Omental fat pad (tissue), 4 donors: ENCODE data around the gene RFX1. TPM values are rescaled to one million over a fixed set of nuclear protein-coding genes. Genes with fewer than 3 reads are reported as not detected.

Experiments
- ATAC-seq: fragments of 150-250 bp; one replicate; pipeline ENCODE4 v1.9.1; 2016; ENCODE audit warnings: mild to moderate bottlenecking, moderate library complexity; ENCODE audit not compliant: low FRiP score
- DNase-seq: peaks from one replicate; pipeline ENCODE4 v3.0.0-alpha.2; 2019; ENCODE audit warnings: low spot score
- CTCF ChIP-seq, 3 donors: fragments of 450-650 bp; IDR thresholded peaks; one replicate each; pipeline ENCODE4 v1.5.1; 2016 to 2017; ENCODE audit warnings: antibody characterized with exemption in 3 of 3, mild to moderate bottlenecking in 3 of 3, moderate library complexity in 2 of 3
- total RNA-seq, 4 donors: library from RNA; depleted of rRNA; stranded (reverse); fragments of >200 nt; gene quantifications; one replicate each; pipeline ENCODE4 v1.1.0, GENCODE V29; 2016

The RFX1 gene
- total RNA-seq, 4 donors from 2014 or later, result 2.8 to 7.6 (median 3.2) TPM

DNA sequence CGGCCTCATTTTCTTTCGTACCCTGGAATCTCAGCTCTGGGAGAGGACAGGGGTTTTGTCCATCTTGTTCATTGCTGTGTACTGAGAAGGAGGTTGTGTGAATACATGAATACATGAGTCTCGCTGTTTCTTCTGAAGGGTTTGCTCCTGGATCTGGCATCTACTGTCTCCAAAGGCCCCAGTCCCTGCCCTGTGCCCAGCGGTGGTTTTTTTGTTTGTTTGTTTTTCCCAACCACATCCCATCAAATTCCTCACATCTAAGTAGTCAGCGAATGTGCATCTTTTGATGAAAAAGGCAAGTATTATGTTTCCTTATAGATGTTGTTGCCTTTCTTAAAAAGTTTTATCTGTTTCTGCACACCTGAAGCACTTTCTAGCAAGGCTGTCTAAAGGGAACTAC is 41.3 kb downstream of the RFX1 start:
- ATAC-seq (no peak), DNase-seq (no peak)
- TF ChIP-seq CTCF (IDR thresholded peaks at IDR 0.05), result no peak

- ATAC-seq (no peak), DNase-seq (no peak)
- no peak for TF ChIP-seq CTCF (IDR thresholded peaks at IDR 0.05)
These were observed 42.5 kb downstream of the RFX1 start for GRCh38 chr19:13963603-13964105.

DNA sequence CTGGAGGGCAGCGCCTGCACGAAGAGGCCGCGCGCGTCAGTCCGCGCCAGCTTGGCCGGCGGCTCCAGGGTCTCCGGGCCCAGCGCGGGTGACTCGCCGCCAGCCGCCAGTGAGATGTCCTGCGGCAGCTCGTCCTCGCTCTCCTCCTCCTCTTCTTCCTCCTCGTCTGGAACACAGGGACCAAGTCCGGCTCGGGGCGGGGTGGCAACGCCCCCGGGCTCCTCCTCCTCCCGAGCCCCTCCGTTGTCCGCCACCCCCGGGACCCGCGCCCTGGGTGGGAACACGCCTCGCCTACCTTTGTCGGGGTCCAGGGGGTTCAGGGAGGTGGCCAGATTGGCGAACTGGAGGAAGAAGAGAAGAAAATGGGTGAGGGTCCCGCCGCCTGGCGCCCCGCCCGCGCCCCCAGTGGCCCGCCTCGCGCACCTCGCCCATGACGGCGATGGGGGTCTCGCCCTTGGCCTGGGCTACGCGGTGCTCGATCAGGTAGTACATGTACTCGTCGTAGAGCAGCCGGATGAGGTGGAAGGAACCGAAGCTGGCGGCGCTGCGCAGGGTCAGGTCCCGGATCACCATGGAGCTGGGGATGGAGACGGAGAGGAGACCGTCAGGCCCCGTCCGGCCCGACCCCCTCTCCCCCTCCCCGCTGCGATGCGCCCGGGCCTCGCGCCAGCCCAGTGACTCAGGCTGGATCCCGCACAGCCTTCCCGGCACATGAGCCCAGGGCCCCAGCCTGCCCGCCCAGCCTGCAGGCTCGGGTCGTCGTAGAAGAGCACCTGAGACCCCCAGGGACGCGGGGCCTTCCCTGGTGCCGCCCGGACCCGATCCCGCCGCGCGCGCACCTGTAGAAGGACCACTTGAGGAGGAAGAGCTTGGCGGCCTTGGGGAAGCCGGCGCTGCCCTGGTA is 43.2 kb downstream of the RFX1 start:
- ATAC-seq, result peak; percentile 15
- DNase-seq, result no peak
- no peak for TF ChIP-seq CTCF (IDR thresholded peaks at IDR 0.05)

- no peak for TF ChIP-seq CTCF (IDR thresholded peaks at IDR 0.05)
- DNase-seq (no peak), ATAC-seq (no peak)
These were observed 44.1 kb downstream of the RFX1 start for GRCh38 chr19:13961826-13962698.

- TF ChIP-seq CTCF (IDR thresholded peaks at IDR 0.05), result no peak
- ATAC-seq (no peak), DNase-seq (no peak)
These were observed 45.0 kb downstream of the RFX1 start for GRCh38 chr19:13960863-13961784.
